Panc1 (cell line): ENCODE measurements around the gene KMT2A. TPM values are rescaled to one million over a fixed set of nuclear protein-coding genes. Genes with fewer than 3 reads are reported as not detected.

Source experiments
- ATAC-seq: fragments of 200-7000 bp; cut with Tn5 transposase; 2 replicates; pipeline ENCODE4 v1.9.1; 2020; ENCODE audit warnings: mild to moderate bottlenecking, moderate library complexity
- BruUV-seq: library from RNA; stranded (reverse); fragments of 400-500 nt; replicated peaks from 2 replicates; lab custom pipeline; 2021; lab: Mats Ljungman, UMichigan
- CTCF ChIA-PET: fragments of 300-600 bp; sonication (Branson Sonifier 250); formaldehyde crosslinking; loops from one replicate; lab custom pipeline; 2022; ENCODE audit warnings: antibody characterized with exemption; lab: Charles Lee
- POLR2A ChIA-PET: fragments of 300-600 bp; sonication (Branson Sonifier 250); formaldehyde crosslinking; loops from one replicate; lab custom pipeline; 2022; ENCODE audit warnings: antibody characterized with exemption; lab: Charles Lee
- DNase-seq: peaks from one replicate; pipeline ENCODE4 v3.0.0-alpha.2; 2010; ENCODE audit warnings: low read depth, low spot score
- H3K27ac ChIP-seq: 2 replicates; pipeline ENCODE4 v1.5.1; 2011; ENCODE audit warnings: mild to moderate bottlenecking, low read length, inconsistent platforms
- H3K27me3 ChIP-seq: fragments of 200-500 bp; sonication (Bioruptor generic); 2 replicates; pipeline ENCODE4 v1.6.0; 2014; ENCODE audit warnings: low read length, inconsistent platforms; ENCODE audit not compliant: control insufficient read depth, insufficient read depth
- H3K36me3 ChIP-seq: fragments of 200-500 bp; sonication (Bioruptor generic); 2 replicates; pipeline ENCODE4 v1.5.1; 2014; ENCODE audit warnings: inconsistent platforms, mild to moderate bottlenecking, low read length, moderate library complexity; ENCODE audit not compliant: control insufficient read depth, insufficient read depth
- H3K4me1 ChIP-seq: 2 replicates; pipeline ENCODE4 v1.5.1; 2011; ENCODE audit warnings: inconsistent platforms, mild to moderate bottlenecking, low read length, moderate library complexity; ENCODE audit not compliant: control insufficient read depth, insufficient read depth
- H3K4me3 ChIP-seq, 2 experiments: 2 replicates each; pipeline ENCODE4 v1.5.1; 2011 to 2012; ENCODE audit warnings: low read depth in 2 of 2, low read length in 2 of 2, mild to moderate bottlenecking in 2 of 2, inconsistent platforms in 1 of 2, moderate library complexity in 1 of 2
- H3K9me3 ChIP-seq: fragments of 200-500 bp; sonication (Bioruptor generic); 2 replicates; pipeline ENCODE4 v1.5.1; 2014; ENCODE audit warnings: low read depth, mild to moderate bottlenecking, inconsistent platforms, low read length, moderate library complexity; ENCODE audit not compliant: control insufficient read depth, insufficient read depth
- POLR2AphosphoS5 ChIP-seq: IDR thresholded peaks from 2 replicates; pipeline ENCODE4 v1.6.1; 2012; ENCODE audit warnings: mild to moderate bottlenecking, low read depth, low read length, moderate library complexity
- SIN3A ChIP-seq: IDR thresholded peaks from 2 replicates; pipeline ENCODE4 v1.6.1; 2012; ENCODE audit warnings: low read depth, mild to moderate bottlenecking, low read length, moderate library complexity, borderline replicate concordance; ENCODE audit not compliant: insufficient read depth
- TCF7L2 ChIP-seq: IDR thresholded peaks from 2 replicates; pipeline ENCODE4 v1.6.1; 2011; ENCODE audit warnings: mild to moderate bottlenecking, low read depth, low read length, inconsistent platforms
- in situ Hi-C: cut with HindIII; loops from 2 replicates; pipeline ENCODE4 v1.10.0; 2016; ENCODE audit warnings: low sequenced_read_pairs, low pct_unique_long_range_greater_than_20kb
- intact Hi-C: fragments of 100-400 bp; cut with micrococcal nuclease; formaldehyde crosslinking; loops from one replicate; pipeline ENCODE4 v1.10.0; 2022; ENCODE audit not compliant: unreplicated experiment
- total RNA-seq: library from RNA; stranded (reverse); gene quantifications from one replicate; pipeline ENCODE4 v1.2.1, GENCODE V29; 2021; ENCODE audit not compliant: unreplicated experiment
- TF ChIP-seq, protein P1 (sequence below): fragments of 450-650 bp; IDR thresholded peaks from 2 replicates; pipeline ENCODE4 v1.5.1; 2017; ENCODE audit warnings: mild to moderate bottlenecking
- TF ChIP-seq, protein P2 (sequence below), 2 experiments: IDR thresholded peaks; 2 replicates each; pipeline ENCODE4 v1.6.1; 2011 to 2012; ENCODE audit warnings: low read depth in 2 of 2, control low read depth in 1 of 2, low read length in 1 of 2, mild to moderate bottlenecking in 1 of 2, moderate library complexity in 1 of 2; ENCODE audit not compliant: insufficient read depth in 1 of 2

Gene KMT2A
- total RNA-seq, 1 experiment from 2014 or later = 139 TPM

DNA sequence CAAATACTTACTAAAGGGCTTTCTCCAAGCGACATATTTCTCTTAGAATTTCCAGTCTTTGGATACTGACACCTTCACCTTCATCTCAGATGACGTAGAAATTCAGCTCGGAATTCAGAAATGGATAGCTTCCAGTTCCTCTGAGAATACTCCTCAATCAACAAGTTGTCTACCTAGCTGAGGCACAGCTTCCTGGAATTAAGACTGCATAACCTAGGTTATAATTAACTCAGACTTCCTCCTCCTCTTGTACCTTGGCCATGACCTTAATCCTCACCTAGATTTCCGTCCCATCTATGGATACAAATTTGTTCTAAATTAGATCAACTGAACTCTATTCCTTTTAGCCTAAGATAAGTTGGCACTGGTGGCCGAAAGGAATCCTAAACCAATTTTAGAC lies 17.5 kb upstream of the KMT2A start:
- no peak for DNase-seq
- Histone ChIP-seq H3K36me3 (no peaks in the 10 kb centered on the region), H3K27ac (peak overlapping the region; percentile 96), H3K27me3 (no peaks in the 10 kb centered on the region), H3K4me1 (peaks cover 65% of the 10 kb centered on the region), H3K4me3 (no peak overlapping the region), H3K9me3 (no peaks in the 10 kb centered on the region)
- BruUV-seq = no TSS peak
- CTCF ChIA-PET = no interaction called here
- no peak for ATAC-seq
- intact Hi-C loops = no loop called here
- POLR2A ChIA-PET = interaction anchor here (0.8 kb wide), 1 partner anchor 20 kb away, joined by 3 read pairs; no protein-coding TSS in a partner anchor
- in situ Hi-C loops = no loop called here
- TF ChIP-seq TCF7L2 (no peak), POLR2AphosphoS5 (no peak), SIN3A (no peak)
- TF ChIP-seq, protein P1, sequence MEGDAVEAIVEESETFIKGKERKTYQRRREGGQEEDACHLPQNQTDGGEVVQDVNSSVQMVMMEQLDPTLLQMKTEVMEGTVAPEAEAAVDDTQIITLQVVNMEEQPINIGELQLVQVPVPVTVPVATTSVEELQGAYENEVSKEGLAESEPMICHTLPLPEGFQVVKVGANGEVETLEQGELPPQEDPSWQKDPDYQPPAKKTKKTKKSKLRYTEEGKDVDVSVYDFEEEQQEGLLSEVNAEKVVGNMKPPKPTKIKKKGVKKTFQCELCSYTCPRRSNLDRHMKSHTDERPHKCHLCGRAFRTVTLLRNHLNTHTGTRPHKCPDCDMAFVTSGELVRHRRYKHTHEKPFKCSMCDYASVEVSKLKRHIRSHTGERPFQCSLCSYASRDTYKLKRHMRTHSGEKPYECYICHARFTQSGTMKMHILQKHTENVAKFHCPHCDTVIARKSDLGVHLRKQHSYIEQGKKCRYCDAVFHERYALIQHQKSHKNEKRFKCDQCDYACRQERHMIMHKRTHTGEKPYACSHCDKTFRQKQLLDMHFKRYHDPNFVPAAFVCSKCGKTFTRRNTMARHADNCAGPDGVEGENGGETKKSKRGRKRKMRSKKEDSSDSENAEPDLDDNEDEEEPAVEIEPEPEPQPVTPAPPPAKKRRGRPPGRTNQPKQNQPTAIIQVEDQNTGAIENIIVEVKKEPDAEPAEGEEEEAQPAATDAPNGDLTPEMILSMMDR = no peak
- TF ChIP-seq, protein P2, sequence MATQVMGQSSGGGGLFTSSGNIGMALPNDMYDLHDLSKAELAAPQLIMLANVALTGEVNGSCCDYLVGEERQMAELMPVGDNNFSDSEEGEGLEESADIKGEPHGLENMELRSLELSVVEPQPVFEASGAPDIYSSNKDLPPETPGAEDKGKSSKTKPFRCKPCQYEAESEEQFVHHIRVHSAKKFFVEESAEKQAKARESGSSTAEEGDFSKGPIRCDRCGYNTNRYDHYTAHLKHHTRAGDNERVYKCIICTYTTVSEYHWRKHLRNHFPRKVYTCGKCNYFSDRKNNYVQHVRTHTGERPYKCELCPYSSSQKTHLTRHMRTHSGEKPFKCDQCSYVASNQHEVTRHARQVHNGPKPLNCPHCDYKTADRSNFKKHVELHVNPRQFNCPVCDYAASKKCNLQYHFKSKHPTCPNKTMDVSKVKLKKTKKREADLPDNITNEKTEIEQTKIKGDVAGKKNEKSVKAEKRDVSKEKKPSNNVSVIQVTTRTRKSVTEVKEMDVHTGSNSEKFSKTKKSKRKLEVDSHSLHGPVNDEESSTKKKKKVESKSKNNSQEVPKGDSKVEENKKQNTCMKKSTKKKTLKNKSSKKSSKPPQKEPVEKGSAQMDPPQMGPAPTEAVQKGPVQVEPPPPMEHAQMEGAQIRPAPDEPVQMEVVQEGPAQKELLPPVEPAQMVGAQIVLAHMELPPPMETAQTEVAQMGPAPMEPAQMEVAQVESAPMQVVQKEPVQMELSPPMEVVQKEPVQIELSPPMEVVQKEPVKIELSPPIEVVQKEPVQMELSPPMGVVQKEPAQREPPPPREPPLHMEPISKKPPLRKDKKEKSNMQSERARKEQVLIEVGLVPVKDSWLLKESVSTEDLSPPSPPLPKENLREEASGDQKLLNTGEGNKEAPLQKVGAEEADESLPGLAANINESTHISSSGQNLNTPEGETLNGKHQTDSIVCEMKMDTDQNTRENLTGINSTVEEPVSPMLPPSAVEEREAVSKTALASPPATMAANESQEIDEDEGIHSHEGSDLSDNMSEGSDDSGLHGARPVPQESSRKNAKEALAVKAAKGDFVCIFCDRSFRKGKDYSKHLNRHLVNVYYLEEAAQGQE (IDR thresholded peaks at IDR 0.05; ENCODE audit: insufficient read depth in 1 of 2, low read depth in 2 of 2, low read length in 1 of 2) = no peak

DNA sequence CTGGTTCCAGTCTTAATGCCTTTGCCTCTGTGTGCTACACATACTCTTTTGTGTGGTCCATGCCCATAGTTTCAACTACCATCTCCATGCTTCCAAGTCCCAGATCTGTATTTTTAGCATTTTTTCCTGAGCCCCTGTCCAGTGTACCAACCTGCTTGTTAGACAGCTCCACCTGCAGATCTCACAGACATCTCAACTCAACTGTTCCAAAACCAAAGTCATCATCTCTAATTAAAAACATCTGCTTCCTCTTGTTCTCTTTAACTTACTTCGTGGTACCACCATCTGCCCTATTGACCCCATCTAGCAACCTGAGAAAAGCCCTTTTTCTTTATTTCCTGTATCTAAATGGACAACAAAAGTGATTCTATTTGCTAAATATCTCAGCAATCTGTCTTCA lies 8.6 kb upstream of the KMT2A start:
- no peaks in the 10 kb centered on the region for H3K36me3 ChIP-seq
- POLR2A ChIA-PET = no interaction called here
- no peak overlapping the region for H3K4me3 ChIP-seq
- peaks cover 33% of the 10 kb centered on the region for H3K4me1 ChIP-seq
- CTCF ChIA-PET = no interaction called here
- peak overlapping the region; percentile 77 for H3K27ac ChIP-seq
- DNase-seq (no peak), ATAC-seq (no peak)
- no peaks in the 10 kb centered on the region for H3K9me3 ChIP-seq
- in situ Hi-C loops = no loop called here
- intact Hi-C loops = no loop called here
- no peak for TF ChIP-seq TCF7L2
- no peak for TF ChIP-seq SIN3A
- TF ChIP-seq, protein P2 (IDR thresholded peaks at IDR 0.05; ENCODE audit: insufficient read depth in 1 of 2, low read depth in 2 of 2, low read length in 1 of 2) = peak in 1 of 2 experiments; percentile 15; a peak in 1 of 4 replicates
- no peaks in the 10 kb centered on the region for H3K27me3 ChIP-seq
- BruUV-seq = no TSS peak
